Measurements from ENCODE around the gene POM121. TPM values are rescaled to one million over a fixed set of nuclear protein-coding genes. Genes with fewer than 3 reads are reported as not detected.
A peak's percentile ranks its signal among the peaks of the same experiment; 100 is the strongest.
"Not testable (repeated sequence)": the region's sequence is repeated elsewhere in the genome, so short reads cannot be mapped to it uniquely, and the experiment has no call there.

POM121 gene
- total and polyA plus RNA-seq, 2 donors from 2014 or later: 9.6 to 31.4 TPM

- not testable (repeated sequence) for H3K9ac ChIP-seq (ENCODE audit: low read length in 3 of 3)
Measured at GRCh38 chr7:72971505-72971904, 46.6 kb downstream of the POM121 start.

GRCh38 chr7:72974781-72975180 lies 49.9 kb downstream of the POM121 start:
- intact Hi-C loops (cut with DNase I); H3K4me1 ChIP-seq (ENCODE audit: control insufficient read depth in 2 of 3, insufficient read depth in 2 of 3, low read depth in 1 of 3, low read length in 3 of 3); H3K9me3 ChIP-seq (ENCODE audit: control insufficient read depth in 2 of 3, insufficient read depth in 1 of 3, low read length in 3 of 3); H3K4me3 ChIP-seq (ENCODE audit: low read length in 3 of 3); H3K9ac ChIP-seq (ENCODE audit: low read length in 3 of 3); H3K36me3 ChIP-seq (ENCODE audit: control insufficient read depth in 2 of 3, insufficient read depth in 3 of 3, low read length in 3 of 3); DNase-seq; H3K27me3 ChIP-seq (ENCODE audit: control insufficient read depth, insufficient read depth, low read length); FAIRE-seq; H3K27ac ChIP-seq (ENCODE audit: low read depth in 2 of 2, low read length in 2 of 2): not testable (repeated sequence)

More at GRCh38 chr7:72971505-72971904, 46.6 kb downstream of the POM121 start:
- DNase-seq; H3K27ac ChIP-seq (ENCODE audit: low read depth in 2 of 2, low read length in 2 of 2); H3K4me3 ChIP-seq (ENCODE audit: low read length in 3 of 3); H3K36me3 ChIP-seq (ENCODE audit: control insufficient read depth in 2 of 3, insufficient read depth in 3 of 3, low read length in 3 of 3); intact Hi-C loops (cut with DNase I); H3K4me1 ChIP-seq (ENCODE audit: control insufficient read depth in 2 of 3, insufficient read depth in 2 of 3, low read depth in 1 of 3, low read length in 3 of 3); H3K27me3 ChIP-seq (ENCODE audit: control insufficient read depth, insufficient read depth, low read length); H3K9me3 ChIP-seq (ENCODE audit: control insufficient read depth in 2 of 3, insufficient read depth in 1 of 3, low read length in 3 of 3); FAIRE-seq: not testable (repeated sequence)

- DNase-seq: peak in 1 of 5 donors; percentile 74
- FAIRE-seq; H3K27me3 ChIP-seq (ENCODE audit: control insufficient read depth, insufficient read depth, low read length); H3K36me3 ChIP-seq (ENCODE audit: control insufficient read depth in 2 of 3, insufficient read depth in 3 of 3, low read length in 3 of 3); intact Hi-C loops (cut with DNase I); H3K4me1 ChIP-seq (ENCODE audit: control insufficient read depth in 2 of 3, insufficient read depth in 2 of 3, low read depth in 1 of 3, low read length in 3 of 3); H3K9me3 ChIP-seq (ENCODE audit: control insufficient read depth in 2 of 3, insufficient read depth in 1 of 3, low read length in 3 of 3); H3K27ac ChIP-seq (ENCODE audit: low read depth in 2 of 2, low read length in 2 of 2); H3K4me3 ChIP-seq (ENCODE audit: low read length in 3 of 3); H3K9ac ChIP-seq (ENCODE audit: low read length in 3 of 3): not testable (repeated sequence)
Measured at GRCh38 chr7:72975656-72976286, 50.9 kb downstream of the POM121 start.

- FAIRE-seq; H3K9ac ChIP-seq (ENCODE audit: low read length in 3 of 3); H3K4me3 ChIP-seq (ENCODE audit: low read length in 3 of 3); H3K27ac ChIP-seq (ENCODE audit: low read depth in 2 of 2, low read length in 2 of 2); H3K36me3 ChIP-seq (ENCODE audit: control insufficient read depth in 2 of 3, insufficient read depth in 3 of 3, low read length in 3 of 3); H3K4me1 ChIP-seq (ENCODE audit: control insufficient read depth in 2 of 3, insufficient read depth in 2 of 3, low read depth in 1 of 3, low read length in 3 of 3); intact Hi-C loops (cut with DNase I); H3K27me3 ChIP-seq (ENCODE audit: control insufficient read depth, insufficient read depth, low read length); H3K9me3 ChIP-seq (ENCODE audit: control insufficient read depth in 2 of 3, insufficient read depth in 1 of 3, low read length in 3 of 3): not testable (repeated sequence)
- peak in 1 of 5 donors; percentile 52 for DNase-seq
Measured at GRCh38 chr7:72976434-72976833, 51.5 kb downstream of the POM121 start.

- H3K9me3 ChIP-seq (ENCODE audit: control insufficient read depth in 2 of 3, insufficient read depth in 1 of 3, low read length in 3 of 3); H3K27me3 ChIP-seq (ENCODE audit: control insufficient read depth, insufficient read depth, low read length); H3K4me3 ChIP-seq (ENCODE audit: low read length in 3 of 3); H3K36me3 ChIP-seq (ENCODE audit: control insufficient read depth in 2 of 3, insufficient read depth in 3 of 3, low read length in 3 of 3); H3K27ac ChIP-seq (ENCODE audit: low read depth in 2 of 2, low read length in 2 of 2); intact Hi-C loops (cut with DNase I); H3K9ac ChIP-seq (ENCODE audit: low read length in 3 of 3); FAIRE-seq; H3K4me1 ChIP-seq (ENCODE audit: control insufficient read depth in 2 of 3, insufficient read depth in 2 of 3, low read depth in 1 of 3, low read length in 3 of 3): not testable (repeated sequence)
- DNase-seq: peak in 1 of 5 donors; percentile 26
Measured at GRCh38 chr7:72980382-72980781, 55.5 kb downstream of the POM121 start.

- H3K4me1 ChIP-seq (ENCODE audit: control insufficient read depth in 2 of 3, insufficient read depth in 2 of 3, low read depth in 1 of 3, low read length in 3 of 3); H3K4me3 ChIP-seq (ENCODE audit: low read length in 3 of 3); FAIRE-seq; H3K9ac ChIP-seq (ENCODE audit: low read length in 3 of 3); H3K9me3 ChIP-seq (ENCODE audit: control insufficient read depth in 2 of 3, insufficient read depth in 1 of 3, low read length in 3 of 3); DNase-seq; H3K27ac ChIP-seq (ENCODE audit: low read depth in 2 of 2, low read length in 2 of 2); H3K27me3 ChIP-seq (ENCODE audit: control insufficient read depth, insufficient read depth, low read length); H3K36me3 ChIP-seq (ENCODE audit: control insufficient read depth in 2 of 3, insufficient read depth in 3 of 3, low read length in 3 of 3); intact Hi-C loops (cut with DNase I): not testable (repeated sequence)
Measured at GRCh38 chr7:72982084-72982483, 57.2 kb downstream of the POM121 start.

GRCh38 chr7:72990146-72990913 lies 65.4 kb downstream of the POM121 start:
- H3K9ac ChIP-seq (ENCODE audit: low read length in 3 of 3); H3K4me1 ChIP-seq (ENCODE audit: control insufficient read depth in 2 of 3, insufficient read depth in 2 of 3, low read depth in 1 of 3, low read length in 3 of 3); FAIRE-seq; H3K27me3 ChIP-seq (ENCODE audit: control insufficient read depth, insufficient read depth, low read length); H3K36me3 ChIP-seq (ENCODE audit: control insufficient read depth in 2 of 3, insufficient read depth in 3 of 3, low read length in 3 of 3); H3K27ac ChIP-seq (ENCODE audit: low read depth in 2 of 2, low read length in 2 of 2); H3K9me3 ChIP-seq (ENCODE audit: control insufficient read depth in 2 of 3, insufficient read depth in 1 of 3, low read length in 3 of 3); intact Hi-C loops (cut with DNase I); H3K4me3 ChIP-seq (ENCODE audit: low read length in 3 of 3): not testable (repeated sequence)
- peak in 1 of 5 donors; percentile 60 for DNase-seq

- H3K27ac ChIP-seq (ENCODE audit: low read depth in 2 of 2, low read length in 2 of 2); H3K36me3 ChIP-seq (ENCODE audit: control insufficient read depth in 2 of 3, insufficient read depth in 3 of 3, low read length in 3 of 3); intact Hi-C loops (cut with DNase I); H3K9me3 ChIP-seq (ENCODE audit: control insufficient read depth in 2 of 3, insufficient read depth in 1 of 3, low read length in 3 of 3); H3K4me1 ChIP-seq (ENCODE audit: control insufficient read depth in 2 of 3, insufficient read depth in 2 of 3, low read depth in 1 of 3, low read length in 3 of 3); H3K4me3 ChIP-seq (ENCODE audit: low read length in 3 of 3); H3K9ac ChIP-seq (ENCODE audit: low read length in 3 of 3); FAIRE-seq; H3K27me3 ChIP-seq (ENCODE audit: control insufficient read depth, insufficient read depth, low read length); DNase-seq: not testable (repeated sequence)
Measured at GRCh38 chr7:72995484-72995883, 70.6 kb downstream of the POM121 start.
